Stimulated activated CD8-positive, alpha-beta memory T cell treated with anti-CD3 and anti-CD28 coated beads, Interleukin-15, amount 100 ng/mL, for 4 hours (primary cell): Measurements from ENCODE around the gene SPTSSB.

Source experiments
- DNase-seq, 2 donors: peaks; one replicate each; pipeline ENCODE4 v3.0.0-alpha.2; 2020; ENCODE audit warnings: low read depth in 2 of 2

SPTSSB gene

DNA sequence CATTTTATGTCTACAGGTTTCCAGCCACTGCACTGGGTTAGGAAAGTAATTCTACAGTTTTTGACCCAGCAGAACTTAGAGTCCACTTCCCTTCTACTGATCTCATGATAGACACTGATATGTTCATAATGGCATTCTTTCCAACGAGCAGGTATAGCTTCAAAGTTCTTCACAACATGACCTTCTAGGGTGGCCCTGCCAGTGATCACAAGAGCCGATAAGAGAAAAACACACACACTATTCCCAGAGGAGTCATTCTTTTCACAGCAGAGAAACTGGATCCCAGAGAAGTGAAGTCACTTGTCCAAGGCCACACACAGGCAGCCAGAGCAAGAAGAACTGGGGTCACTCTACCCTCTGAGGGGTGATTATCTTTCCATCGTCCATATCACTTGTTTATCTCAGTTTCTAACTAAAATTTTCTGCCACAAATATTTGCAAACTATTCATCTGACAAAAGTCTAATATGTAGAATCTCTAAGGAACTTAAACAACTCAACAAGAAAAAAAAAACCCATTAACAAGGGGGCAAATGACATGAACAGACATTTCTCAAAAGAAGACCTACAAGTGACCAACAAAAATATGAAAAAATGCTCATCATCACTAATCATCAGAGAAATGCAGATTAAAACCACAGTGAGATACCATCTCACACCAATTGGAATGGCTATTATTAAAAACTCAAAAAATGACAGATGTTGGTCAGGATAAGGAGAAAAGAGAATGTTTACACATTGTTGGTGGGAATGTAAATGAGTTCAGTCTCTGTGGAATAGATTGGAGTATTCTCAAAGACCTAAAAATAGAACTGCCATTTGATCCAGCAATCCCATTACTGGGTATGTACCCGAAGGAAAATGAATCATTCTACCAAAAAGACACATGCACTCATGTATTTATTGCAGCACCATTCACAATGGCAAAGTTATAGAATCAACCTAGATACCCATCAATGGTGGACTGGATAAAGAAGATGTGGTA lies 31.5 kb downstream of the SPTSSB start:
- DNase-seq = no peak

GRCh38 chr3:161337311-161337710 lies 34.0 kb downstream of the SPTSSB start:
- DNase-seq = no peak

DNA sequence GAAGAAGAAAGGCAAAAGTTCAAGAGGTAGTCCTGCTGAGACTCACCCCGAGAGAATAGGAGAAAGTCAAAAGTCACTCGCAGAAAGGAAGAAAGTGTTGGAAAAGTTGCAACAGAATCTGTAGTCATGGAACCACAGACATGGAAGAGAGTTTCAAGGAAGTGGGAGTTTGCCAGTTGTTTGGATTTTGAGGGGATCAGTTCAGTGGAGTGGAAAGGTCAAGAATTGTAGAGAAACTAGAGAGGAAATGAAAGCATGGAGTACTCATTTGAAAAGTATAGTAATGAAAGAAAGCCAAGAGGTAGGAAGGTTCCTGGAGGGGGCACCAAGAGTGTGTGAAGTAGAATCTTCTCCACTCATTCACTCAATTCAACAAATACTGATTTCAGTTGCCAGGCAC lies 34.7 kb downstream of the SPTSSB start:
- DNase-seq = no peak

- no peak for DNase-seq
These were observed 37.6 kb downstream of the SPTSSB start for GRCh38 chr3:161333696-161334095.

DNA sequence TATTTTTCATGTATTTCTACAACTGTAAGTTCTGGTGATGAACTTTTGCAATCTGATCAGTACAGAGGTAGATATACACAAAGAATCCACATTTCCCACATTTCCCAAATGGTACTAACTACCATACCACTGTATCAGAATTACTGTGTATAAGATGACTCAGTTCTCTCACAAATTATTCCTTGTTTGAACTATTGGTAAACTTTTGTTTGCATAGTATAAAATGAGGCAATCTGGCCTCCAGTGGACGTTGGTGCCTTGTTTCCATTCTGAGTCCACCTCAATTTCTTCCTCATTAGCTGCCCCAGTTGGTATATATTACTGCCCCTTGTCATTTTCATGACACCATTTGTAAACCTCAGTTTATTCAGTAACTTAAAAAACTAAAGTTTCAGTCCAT lies 38.5 kb downstream of the SPTSSB start:
- no peak for DNase-seq

GRCh38 chr3:161325059-161325458 lies 46.3 kb downstream of the SPTSSB start:
- DNase-seq = no peak

- no peak for DNase-seq
These were observed 47.2 kb downstream of the SPTSSB start for GRCh38 chr3:161323926-161324621.

- DNase-seq = no peak
These were observed 48.3 kb downstream of the SPTSSB start for GRCh38 chr3:161322781-161323568.

GRCh38 chr3:161320837-161321236 lies 50.5 kb downstream of the SPTSSB start:
- no peak for DNase-seq

DNA sequence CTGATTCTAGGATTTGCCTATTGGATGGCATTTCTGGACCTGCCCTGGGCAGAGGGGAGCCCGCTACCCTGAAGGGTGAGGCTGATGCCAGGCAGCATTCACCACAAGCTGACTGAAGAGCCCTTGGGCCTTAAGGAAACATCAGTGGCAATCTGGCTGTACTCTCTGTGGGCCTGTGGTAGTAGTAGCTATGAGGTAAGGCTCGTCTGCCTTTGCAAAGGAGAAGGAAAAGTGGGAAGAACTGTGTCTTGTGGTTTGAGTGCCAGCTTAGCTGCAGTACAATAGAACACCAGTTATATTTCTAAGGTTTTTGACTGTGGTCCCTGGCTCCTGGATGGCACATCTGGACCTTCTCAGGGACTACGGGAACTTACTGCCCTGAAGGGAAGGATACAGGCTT lies 51.5 kb downstream of the SPTSSB start:
- no peak for DNase-seq

DNA sequence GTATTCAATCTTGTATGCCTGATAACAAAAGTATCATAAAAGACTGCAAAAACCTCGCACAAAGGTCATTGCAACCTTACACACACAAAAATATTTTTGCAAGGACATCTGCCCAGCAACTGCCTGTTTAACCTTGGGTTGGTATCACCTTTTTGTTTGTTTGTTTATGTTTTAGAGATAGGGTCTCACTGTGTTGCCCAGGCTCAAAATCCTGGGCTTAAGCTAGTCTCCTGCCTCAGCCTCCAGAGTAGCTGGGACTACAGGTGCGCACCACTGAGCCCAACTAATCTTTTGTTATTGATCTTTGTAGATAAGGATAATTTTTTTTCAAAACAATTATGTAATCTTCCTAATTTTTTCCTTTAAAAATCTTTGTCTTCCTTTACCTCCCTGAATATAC lies 54.2 kb downstream of the SPTSSB start:
- DNase-seq = no peak

DNA sequence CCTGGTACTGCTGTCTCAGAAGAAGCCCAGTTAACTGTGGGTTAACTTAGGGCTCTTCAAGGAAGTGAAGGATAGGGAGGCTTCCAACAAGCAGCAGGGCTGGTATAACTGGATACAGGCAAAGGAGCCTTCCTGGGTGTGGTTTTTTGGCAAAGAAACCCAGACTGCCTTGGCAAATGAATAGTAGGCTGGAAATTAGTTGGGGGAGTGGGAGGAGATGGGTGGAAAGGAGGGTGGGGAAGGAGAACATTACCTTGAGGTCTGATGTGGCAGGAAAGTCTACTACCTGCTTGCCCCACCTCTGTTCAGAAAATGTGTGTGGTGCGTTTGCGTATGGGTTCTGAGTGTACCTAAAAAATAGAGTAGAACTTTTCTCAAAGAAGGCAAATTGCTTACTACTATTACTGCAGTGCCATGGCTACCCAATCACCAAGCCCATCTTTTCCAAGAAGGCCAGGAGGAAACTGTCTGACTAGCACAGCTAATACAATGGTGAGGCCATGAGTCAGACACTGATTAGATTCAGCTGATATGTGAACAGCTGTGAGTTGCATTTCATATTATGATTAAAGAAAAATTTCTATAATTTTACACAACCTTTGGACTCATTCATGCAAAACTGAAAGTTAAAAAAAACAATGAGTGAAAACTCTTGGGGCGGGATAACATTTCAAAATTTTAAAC lies 55.2 kb downstream of the SPTSSB start:
- no peak for DNase-seq

GRCh38 chr3:161314836-161315395 lies 56.4 kb downstream of the SPTSSB start:
- no peak for DNase-seq

DNA sequence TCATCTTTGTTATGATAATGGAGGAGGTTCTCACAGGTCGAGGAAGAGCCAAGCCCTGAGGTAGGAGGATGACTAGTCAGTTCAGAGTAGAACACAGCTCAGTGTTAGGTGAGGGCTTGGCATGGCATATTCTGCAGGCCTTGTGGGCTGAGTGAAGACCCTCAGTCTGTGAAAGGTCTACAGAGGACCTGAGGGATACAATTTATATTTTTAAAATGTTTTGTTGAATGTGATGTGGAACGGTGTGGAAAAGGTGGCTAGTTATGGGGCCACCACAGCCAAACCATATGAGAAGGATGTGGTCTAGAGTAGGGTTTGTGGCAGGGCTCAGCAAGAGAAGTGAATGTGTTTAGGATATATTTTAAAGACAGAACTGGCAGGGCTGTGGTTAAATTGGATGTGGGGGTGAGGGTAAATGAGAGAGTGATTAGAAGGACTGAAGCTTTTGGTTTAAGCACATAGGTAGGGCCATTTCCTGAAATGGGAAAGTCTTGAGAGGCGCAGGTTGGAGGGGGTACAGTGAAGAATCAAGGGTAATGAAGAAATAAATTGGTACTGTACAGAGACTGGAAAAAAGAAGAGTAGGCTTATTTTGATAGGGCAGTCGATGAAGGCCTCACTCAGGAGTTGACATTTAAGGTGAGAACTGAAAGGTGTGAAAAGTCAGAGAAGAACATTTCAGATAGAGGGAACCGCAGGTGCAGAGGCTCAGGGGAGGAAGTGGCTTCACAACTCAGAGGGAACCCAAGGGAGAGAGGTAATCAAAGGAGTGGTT lies 60.5 kb downstream of the SPTSSB start:
- DNase-seq = peak in 1 of 2 donors; percentile 20

GRCh38 chr3:161305095-161305991 lies 66.0 kb downstream of the SPTSSB start:
- no peak for DNase-seq

DNA sequence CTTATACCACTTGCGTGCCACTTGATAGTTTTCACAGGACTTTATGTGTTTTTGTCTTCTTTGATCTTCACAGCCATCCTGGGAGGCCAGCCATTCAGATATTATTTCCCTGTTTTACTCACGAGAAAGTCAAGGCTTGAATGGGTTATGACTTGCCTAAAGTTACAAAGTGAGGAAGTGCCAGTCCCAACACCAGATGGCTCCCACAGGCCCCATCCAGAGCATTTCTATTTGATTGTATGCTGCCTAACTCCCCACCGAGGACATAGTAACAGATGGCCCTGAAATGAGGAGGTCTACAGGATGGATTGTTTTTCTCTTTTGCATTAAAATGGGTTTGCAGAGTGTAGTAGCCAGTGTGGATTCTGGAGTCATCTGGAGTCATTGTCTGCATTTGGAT lies 74.5 kb downstream of the SPTSSB start:
- DNase-seq = no peak

DNA sequence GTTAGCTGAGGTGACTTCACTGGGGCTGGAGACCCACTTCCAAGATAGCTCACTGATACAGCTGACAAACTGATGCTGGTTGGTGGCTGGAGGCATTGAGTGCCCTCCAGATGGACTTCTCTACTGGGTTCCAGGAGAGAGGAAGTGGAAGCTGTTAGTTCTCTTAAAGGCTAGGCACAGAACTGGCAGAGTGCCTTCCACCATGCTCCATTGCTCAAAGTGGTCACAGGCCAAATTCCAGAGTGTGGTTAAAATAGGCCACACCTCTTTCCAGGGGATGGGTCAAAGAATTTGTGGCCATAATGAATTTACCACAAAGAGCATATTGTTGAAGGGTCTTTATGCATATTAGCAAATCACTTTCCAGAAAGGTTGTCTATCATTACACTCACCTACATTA lies 76.0 kb downstream of the SPTSSB start:
- DNase-seq = no peak
